ENCODE measurements around the gene XIRP1. TPM values are rescaled to one million over a fixed set of nuclear protein-coding genes. Genes with fewer than 3 reads are reported as not detected.
A peak's percentile ranks its signal among the peaks of the same experiment; 100 is the strongest.

Gene XIRP1
- total RNA-seq, 2 donors from 2014 or later = not detected

- 86 to 87% methylated on average over 10 to 12 of the region's 12 CpGs for WGBS, 2 donors
- Histone ChIP-seq H3K27me3 (no peaks in the 10 kb centered on the region), H3K4me3 (no peak overlapping the region), H3K27ac (peak overlapping the region in 2 of 4 donors; percentile 17 to 58), H3K9me3 (no peaks in the 10 kb centered on the region), H3K4me1 (peaks cover 44% of the 10 kb centered on the region), H3K36me3 (replicated peaks in 1 of 2; ENCODE audit: insufficient read depth in 1 of 2, low read depth in 2 of 2) (no peaks in the 10 kb centered on the region)
- ATAC-seq (no peak), DNase-seq (no peak)
- TF ChIP-seq POLR2A (IDR thresholded peaks at IDR 0.05) (no peak), CTCF (IDR thresholded peaks at IDR 0.05) (no peak)
- intact Hi-C loops (cut with DNase I) = no loop called here
Observed at GRCh38 chr3:39183211-39184080, 8.9 kb downstream of the XIRP1 start.

- Histone ChIP-seq H3K4me3 (no peak overlapping the region), H3K4me1 (peaks cover 55% of the 10 kb centered on the region)
Observed at GRCh38 chr3:39181408-39182335, 10.7 kb downstream of the XIRP1 start.

GRCh38 chr3:39180546-39181346, 11.6 kb downstream of the XIRP1 start:
- DNase-seq (peak; percentile 97 to 98 (median 97)), ATAC-seq (peak; percentile 83)
- Histone ChIP-seq H3K4me1 (peaks cover 61% of the 10 kb centered on the region), H3K27ac (peak overlapping the region; percentile 64 to 87 (median 78)), H3K36me3 (replicated peaks in 1 of 2; ENCODE audit: insufficient read depth in 1 of 2, low read depth in 2 of 2) (no peaks in the 10 kb centered on the region), H3K27me3 (no peaks in the 10 kb centered on the region), H3K9me3 (no peaks in the 10 kb centered on the region), H3K4me3 (no peak overlapping the region)
- TF ChIP-seq POLR2A (IDR thresholded peaks at IDR 0.05) (peak; percentile 29 to 72 (median 70)), CTCF (IDR thresholded peaks at IDR 0.05) (peak in 4 of 7 experiments; percentile 44 to 54 (median 51))
- 2 to 4% methylated on average over 23 to 63 of the region's 64 CpGs for WGBS, 2 donors
- intact Hi-C loops (cut with DNase I) = no loop called here

More at GRCh38 chr3:39181408-39182335, 10.7 kb downstream of the XIRP1 start:
- Histone ChIP-seq H3K27me3 (no peaks in the 10 kb centered on the region), H3K36me3 (replicated peaks in 1 of 2; ENCODE audit: insufficient read depth in 1 of 2, low read depth in 2 of 2) (no peaks in the 10 kb centered on the region), H3K27ac (peak overlapping the region; percentile 48 to 87 (median 78)), H3K9me3 (no peaks in the 10 kb centered on the region)
- intact Hi-C loops (cut with DNase I) = no loop called here
- no peak for ATAC-seq
- 57% methylated on average over 7 of the region's 7 CpGs for WGBS, 2 donors
- TF ChIP-seq CTCF (IDR thresholded peaks at IDR 0.05) (no peak), POLR2A (IDR thresholded peaks at IDR 0.05) (no peak)
- DNase-seq = no peak

DNA sequence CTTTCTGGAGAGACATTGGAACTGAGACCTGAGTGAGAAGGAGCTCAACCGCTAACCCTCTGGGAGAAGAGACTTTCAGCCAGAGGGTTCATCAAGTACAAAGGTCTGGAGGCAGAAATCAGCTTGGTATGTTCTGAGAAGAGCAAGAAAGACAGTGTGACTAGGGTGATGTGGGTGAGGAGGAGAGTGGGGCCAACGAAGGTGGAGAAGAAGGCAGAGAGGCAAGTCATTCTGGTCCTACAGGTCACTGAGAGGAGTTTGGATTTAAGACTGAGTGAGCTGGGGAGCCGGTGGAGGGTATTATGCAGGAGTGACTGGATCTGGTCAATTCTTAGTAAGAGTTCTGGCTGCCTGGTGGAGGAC, 12.2 kb downstream of the XIRP1 start:
- Histone ChIP-seq H3K36me3 (replicated peaks in 1 of 2; ENCODE audit: insufficient read depth in 1 of 2, low read depth in 2 of 2) (no peaks in the 10 kb centered on the region), H3K9me3 (no peaks in the 10 kb centered on the region), H3K27me3 (no peaks in the 10 kb centered on the region), H3K27ac (peak overlapping the region; percentile 64 to 87 (median 78)), H3K4me1 (peaks cover 61% of the 10 kb centered on the region), H3K4me3 (no peak overlapping the region)
- WGBS, 2 donors = 40 to 47% methylated on average over 3 of the region's 3 CpGs
- no peak for TF ChIP-seq CTCF (IDR thresholded peaks at IDR 0.05)
- no peak for TF ChIP-seq POLR2A (IDR thresholded peaks at IDR 0.05)
- intact Hi-C loops (cut with DNase I) = no loop called here
- no peak for DNase-seq
- no peak for ATAC-seq
